HG03039 (cell line): ENCODE results near the gene FBXW2.

Experiments used
- ATAC-seq: cut with Tn5 transposase; IDR thresholded peaks from one replicate; pipeline ENCODE4 v1.9.1; 2021; ENCODE audit warnings: mild to moderate bottlenecking, moderate library complexity; ENCODE audit not compliant: unreplicated experiment

The FBXW2 gene

GRCh38 chr9:120745278-120745677, 47.9 kb downstream of the FBXW2 start:
- ATAC-seq = no peak

DNA sequence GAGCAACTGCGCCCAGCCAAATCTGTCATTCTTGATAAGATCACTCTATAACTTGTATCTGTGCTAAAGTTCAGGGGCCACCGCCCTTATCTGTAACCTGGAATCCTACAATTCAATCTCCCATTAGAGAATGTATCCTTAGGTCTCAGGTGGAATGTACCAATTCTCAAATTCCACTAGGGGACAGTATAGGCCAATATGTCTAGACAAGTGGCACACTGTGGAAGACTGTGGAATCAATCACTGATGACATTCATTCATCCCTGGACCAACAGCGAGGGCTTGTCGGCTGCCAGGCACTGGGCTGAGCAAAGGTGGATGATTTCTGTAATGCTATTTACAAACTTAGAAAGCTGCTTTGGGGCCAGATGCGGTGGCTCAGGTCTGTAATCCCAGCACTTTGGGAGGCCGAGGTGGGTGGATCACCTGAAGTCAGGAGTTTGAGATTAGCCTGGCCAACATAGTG, 50.2 kb downstream of the FBXW2 start:
- ATAC-seq = peak; percentile 49

DNA sequence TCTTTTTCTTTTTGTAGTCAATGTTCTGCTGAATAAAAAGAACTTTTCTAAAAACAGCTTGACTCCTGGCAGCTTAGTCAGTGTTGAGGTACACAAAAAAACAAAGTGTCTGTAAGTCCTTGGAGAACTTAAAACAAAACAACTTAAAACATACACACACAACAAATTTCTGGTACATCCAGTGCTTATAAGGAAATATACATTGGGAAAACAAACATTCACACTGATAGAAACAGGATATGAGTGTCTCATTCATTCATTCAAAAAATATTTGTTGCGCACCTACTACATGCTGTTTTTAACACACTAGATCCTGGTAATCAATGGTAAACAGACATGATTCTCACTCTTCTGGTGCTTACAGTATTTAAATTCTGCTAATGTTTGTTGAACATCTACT, 51.5 kb downstream of the FBXW2 start:
- no peak for ATAC-seq

DNA sequence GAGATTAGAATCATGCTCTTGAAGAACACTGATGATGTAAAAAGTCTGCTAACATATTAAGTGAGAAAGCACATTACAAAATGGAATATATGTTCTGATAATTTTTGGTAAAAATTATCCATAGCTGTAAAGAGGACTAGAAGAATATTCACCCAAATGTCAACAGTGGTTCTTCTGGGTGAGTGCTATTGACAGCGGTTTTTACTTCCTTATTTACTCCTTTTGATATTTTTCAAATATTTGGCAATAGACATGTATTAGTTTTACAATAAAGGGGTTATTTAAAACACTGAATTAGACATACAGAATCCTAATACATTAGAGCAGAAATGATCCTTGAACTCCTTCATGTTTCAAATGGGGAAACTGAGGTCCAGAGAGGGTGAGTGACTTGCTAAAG, 52.0 kb downstream of the FBXW2 start:
- no peak for ATAC-seq

GRCh38 chr9:120740132-120740531, 53.1 kb downstream of the FBXW2 start:
- ATAC-seq = no peak

DNA sequence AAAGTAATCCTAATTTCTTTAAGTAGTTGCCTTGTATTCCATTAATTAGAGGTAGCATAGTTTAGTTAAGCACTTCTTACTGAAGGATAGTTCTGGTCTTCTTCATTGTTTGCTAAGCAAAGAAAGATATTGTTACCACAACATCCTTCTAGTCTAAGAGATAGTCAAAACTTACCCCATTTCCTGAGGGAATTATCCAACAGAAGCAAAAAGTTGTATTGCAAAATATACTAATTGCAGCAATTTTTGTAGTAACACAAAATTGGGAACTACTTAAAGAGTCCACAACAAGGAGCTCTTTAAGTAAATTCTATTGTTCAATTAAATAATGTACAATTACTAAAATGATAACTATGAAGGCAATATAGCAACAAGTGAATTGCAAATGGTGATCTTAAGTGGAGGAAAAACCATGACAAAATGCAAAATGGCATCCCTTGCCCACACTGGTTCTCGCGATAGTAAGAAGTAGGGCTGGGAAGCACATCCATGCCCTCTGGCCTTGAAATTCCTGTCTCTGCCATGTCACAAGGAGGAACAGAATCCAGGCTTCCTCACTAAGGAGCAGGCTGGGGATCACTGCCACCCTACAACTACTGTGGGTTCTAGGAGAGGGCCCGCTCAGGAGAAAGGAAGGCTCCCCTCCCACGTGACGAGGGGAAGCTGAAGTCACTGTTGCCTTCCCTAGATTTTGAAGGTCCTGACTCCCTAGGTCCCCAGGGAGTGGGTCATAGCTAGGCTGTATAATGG, 55.6 kb downstream of the FBXW2 start:
- ATAC-seq = no peak

GRCh38 chr9:120736881-120737280, 56.3 kb downstream of the FBXW2 start:
- no peak for ATAC-seq

DNA sequence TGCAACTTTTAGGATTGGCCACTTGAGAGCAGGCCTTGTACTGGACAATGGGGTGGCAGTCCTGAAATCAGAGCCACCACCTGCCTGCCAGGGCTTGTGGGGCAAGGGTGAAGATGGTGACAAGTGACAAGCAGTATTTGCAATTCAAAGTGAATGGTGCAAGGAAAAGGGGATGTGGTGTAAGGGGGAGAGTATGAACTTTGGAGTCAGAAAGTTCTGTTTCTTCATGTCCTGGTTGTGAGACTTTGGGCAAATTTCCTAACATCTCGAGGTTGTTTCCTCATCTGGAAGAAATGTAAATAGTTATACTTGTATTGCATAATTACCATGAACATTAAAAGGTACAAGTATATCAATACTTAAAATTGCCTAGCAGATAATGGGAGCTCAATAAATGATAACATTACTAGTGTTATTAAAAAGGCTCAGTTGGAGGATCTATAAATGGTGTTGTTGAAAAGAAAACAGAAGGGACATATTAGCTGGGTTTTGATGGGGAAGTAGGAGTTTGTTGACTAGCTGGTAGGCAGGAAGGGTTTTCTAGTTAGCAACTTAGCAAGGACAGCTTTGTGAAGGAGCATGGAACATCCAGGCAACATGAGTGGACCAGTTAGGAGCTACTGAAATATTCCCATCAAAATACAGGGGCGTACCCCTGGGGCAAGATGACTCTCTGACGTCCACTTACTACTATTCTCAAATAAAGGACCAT, 57.6 kb downstream of the FBXW2 start:
- no peak for ATAC-seq

DNA sequence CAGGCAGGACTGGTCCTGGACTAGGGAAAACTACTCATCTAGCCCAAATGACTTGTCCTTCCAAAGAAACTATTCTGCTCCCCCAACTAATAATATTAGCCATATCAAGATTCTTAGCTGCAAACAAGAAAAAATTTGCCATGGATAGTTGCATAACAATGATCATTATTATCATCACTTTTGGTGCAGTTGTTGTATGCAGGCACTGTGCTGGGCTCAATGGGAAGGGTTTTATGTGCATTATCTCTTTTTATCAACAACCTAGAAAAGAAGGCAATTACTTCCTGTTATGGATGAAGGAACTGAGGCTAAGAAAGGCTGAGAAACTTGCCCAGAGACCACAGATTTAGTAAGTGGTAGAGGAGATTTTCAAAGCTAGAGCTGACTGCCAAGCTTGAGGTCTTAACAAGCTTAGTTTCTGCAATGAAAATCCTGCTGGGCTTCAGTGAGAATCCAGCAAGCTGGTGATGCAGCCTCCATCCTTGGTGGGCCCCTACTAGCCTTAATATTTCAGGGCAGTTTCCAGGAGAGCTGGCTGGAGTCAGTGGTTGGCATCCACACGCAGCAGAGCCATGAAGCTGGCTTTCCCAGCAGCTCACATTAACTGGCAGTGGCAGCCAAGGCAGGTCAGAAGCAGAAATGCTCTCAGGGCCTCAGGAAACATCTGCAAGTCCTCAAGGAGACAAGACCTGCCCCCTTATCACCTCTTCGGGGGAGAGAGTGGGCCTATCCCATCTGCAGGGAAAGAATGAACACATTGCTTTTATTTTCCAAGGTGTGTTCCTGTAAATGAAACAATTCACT, 58.4 kb downstream of the FBXW2 start:
- no peak for ATAC-seq

GRCh38 chr9:120733190-120733589, 60.0 kb downstream of the FBXW2 start:
- no peak for ATAC-seq

DNA sequence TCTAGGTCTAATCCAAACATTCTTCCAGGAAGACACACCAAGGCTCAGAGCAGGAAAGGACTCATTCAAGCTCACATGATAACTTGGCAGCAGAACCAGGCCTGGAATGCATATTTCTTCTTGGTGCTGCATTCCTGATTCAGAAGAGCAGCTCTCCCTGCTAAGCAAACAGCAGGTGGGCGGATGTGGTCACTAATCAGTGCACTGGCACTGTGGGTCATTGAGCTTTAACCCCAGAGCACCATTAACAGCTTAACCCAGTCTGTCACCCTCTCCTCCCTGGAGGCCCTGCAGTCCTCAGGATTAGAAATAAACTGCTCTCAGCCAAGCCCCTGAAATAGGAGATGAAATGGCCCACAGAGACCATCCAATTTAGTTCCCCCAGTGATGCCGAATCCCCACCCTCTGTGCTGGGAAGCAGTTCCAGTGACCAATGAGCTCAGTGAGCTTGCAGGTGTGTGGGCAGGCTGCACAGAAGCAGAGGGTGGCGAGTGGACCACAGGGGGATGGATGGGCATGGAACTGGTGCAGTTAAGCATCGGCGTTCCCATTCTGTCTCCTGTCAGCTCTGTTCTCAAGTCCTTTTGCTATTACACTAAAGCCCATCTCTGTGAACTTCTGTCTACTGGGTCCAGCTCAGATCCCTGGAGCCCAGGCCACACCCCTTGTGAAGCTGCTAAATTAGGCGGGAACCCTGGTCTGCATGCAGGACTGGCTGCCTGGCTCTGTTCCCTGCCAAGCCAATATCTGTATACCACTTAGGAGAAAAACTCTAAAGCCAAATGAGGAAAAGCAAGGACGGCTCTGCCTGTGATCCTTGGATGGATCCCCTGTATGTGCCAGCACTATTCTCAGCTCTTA, 62.3 kb downstream of the FBXW2 start:
- ATAC-seq = no peak

- no peak for ATAC-seq
These were observed 63.4 kb downstream of the FBXW2 start for GRCh38 chr9:120729791-120730241.

- ATAC-seq = no peak
These were observed 66.7 kb downstream of the FBXW2 start for GRCh38 chr9:120726484-120726883.

- no peak for ATAC-seq
These were observed 67.3 kb downstream of the FBXW2 start for GRCh38 chr9:120725907-120726306.

GRCh38 chr9:120724757-120725400, 68.3 kb downstream of the FBXW2 start:
- no peak for ATAC-seq

GRCh38 chr9:120723565-120723964, 69.7 kb downstream of the FBXW2 start:
- ATAC-seq = no peak

GRCh38 chr9:120720404-120720803, 72.8 kb downstream of the FBXW2 start:
- no peak for ATAC-seq

DNA sequence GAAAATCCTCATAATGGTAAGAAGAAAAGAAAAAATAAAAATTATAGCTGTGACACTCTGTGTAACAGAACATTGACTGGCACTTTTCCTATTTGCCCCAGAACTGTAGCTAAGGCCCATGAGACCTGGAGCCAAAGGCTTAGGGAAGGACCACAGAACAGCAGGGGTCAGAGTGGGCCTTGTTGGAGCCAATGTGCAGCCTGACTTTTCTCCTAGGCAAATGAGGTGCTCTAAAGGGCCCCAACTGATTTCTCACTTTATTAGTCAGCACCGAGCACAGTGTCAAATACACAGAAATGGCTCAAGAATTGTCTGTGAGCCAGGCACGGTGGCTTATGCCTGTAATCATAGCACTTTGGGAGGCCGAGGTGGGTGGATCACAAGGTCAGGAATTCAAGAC, 74.9 kb downstream of the FBXW2 start:
- ATAC-seq = no peak

GRCh38 chr9:120717176-120717575, 76.0 kb downstream of the FBXW2 start:
- no peak for ATAC-seq

DNA sequence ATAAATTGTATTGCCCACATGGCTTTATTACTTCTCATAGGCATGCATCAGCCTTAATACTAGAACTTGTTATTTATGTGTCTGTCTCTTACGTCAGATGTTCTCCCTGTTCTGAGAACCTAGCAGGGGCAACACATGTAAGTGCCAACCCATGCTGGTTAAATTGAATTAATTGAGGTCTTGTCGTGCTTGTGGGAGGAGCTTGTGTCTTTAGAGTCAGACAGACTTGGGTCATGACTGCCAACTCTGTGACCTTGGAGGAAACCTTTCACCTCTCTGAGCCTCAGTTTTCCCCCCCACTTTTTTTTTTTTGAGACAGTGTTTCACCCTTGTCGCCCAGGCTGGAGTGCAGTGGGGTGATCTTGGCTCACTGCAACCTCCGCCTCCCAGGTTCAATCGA, 76.7 kb downstream of the FBXW2 start:
- no peak for ATAC-seq
